IPS-18a (cell line): ENCODE measurements around the gene PRR23A.

Experiments
- H3K27ac ChIP-seq: one replicate; pipeline ENCODE4 v1.5.1; 2013; ENCODE audit warnings: low read length
- H3K27me3 ChIP-seq: one replicate; pipeline ENCODE4 v1.6.1; 2013; ENCODE audit warnings: mild to moderate bottlenecking, low read length; ENCODE audit not compliant: control insufficient read depth, insufficient read depth
- H3K36me3 ChIP-seq: one replicate; pipeline ENCODE4 v1.6.1; 2013; ENCODE audit warnings: low read depth, low read length; ENCODE audit not compliant: control insufficient read depth
- H3K4me1 ChIP-seq: one replicate; pipeline ENCODE4 v1.6.1; 2013; ENCODE audit warnings: low read depth, low read length; ENCODE audit not compliant: control insufficient read depth
- H3K4me3 ChIP-seq: one replicate; pipeline ENCODE4 v1.5.1; 2013; ENCODE audit warnings: low read length
- H3K9ac ChIP-seq: one replicate; pipeline ENCODE4 v1.6.1; 2013; ENCODE audit warnings: mild to moderate bottlenecking, low read length, moderate library complexity
- H3K9me3 ChIP-seq: one replicate; pipeline ENCODE4 v1.6.1; 2013; ENCODE audit warnings: low read depth, low read length; ENCODE audit not compliant: control insufficient read depth

PRR23A gene

DNA sequence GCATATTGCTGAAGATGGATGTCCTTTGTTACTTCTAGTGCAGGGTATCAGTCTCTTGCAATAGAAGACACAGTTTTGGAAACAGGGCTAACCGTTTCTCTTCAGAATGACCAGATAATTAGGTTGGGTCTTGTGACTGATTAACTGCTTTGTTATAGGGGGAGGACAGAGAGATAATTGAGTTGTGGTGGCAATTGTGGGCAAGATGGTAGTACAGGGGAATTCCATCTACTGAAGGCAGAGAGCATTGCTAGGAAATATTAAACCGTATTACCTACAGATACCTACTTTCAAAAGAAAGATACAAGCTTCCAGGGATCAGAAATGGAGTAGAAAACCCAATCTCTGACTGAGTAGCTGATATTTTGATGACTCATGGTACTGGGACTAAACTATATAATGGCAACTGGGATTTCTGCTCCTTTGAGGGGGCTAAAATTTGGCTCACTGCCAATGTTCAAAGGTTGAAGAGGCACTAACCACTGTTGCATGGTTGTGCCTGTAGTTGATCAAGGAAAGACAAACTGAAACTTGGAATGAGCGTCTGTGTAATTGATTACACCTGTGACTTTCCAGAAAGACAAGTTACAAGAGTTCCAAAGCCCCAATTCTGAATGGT, 10.5 kb upstream of the PRR23A start:
- no peak overlapping the region for H3K9ac ChIP-seq
- no peaks in the 10 kb centered on the region for H3K4me1 ChIP-seq
- H3K4me3 ChIP-seq = no peak overlapping the region
- no peaks in the 10 kb centered on the region for H3K9me3 ChIP-seq
- H3K27ac ChIP-seq = no peak overlapping the region
- no peaks in the 10 kb centered on the region for H3K36me3 ChIP-seq
- H3K27me3 ChIP-seq = no peaks in the 10 kb centered on the region

DNA sequence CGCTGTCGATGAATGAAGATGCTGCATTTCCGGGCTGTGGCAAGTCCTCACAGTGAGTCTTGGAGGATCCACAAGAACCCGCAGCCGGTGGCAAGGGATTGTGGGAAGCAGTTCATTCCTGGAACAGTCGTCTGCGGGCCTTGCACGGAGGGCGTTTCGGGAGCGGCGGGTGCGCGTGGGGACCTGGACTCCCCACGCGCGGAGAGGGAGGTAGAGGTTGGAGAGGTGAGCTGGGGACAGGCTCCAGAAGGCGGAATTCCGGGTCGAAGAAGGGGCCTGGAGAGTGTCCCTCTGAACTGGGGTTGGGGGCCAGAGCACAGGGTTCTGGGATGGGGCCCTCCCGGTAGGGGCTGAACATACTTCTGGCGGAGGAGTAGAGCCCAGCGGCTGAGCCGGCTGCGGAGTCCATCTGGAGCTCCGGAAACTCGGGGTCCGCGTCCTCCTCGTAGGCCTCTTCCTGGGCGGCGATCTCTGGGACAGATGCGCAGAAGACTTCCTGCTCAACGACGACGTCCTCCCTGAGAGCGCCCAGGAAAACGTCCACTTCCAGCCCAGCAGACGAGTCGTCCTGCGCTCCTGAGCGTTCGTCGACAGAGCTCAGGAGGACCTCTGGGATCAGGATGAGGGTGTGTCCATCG, 593 bp downstream of the PRR23A start:
- Histone ChIP-seq H3K36me3 (no peaks in the 10 kb centered on the region), H3K4me1 (no peaks in the 10 kb centered on the region), H3K9me3 (no peaks in the 10 kb centered on the region), H3K27ac (no peak overlapping the region), H3K27me3 (no peaks in the 10 kb centered on the region), H3K4me3 (no peak overlapping the region), H3K9ac (no peak overlapping the region)

DNA sequence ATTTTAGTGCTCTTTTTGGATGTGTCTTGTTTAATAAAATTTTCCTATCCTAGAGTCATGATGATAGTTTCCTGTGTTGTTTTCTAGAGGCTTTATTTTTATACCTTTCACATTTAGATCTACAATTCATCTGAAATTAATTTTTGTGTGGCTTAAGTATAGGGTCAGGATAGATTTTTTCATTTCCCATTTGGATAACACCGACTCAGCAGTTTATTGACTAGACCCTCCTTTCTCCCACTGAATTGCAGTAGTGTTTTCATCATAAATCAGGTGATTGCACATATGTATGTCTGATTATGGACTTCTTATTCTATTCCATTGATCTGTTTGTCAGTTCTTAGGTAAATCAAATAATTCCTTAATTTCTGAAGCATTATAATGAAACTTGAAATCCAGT, 10.4 kb downstream of the PRR23A start:
- H3K9ac ChIP-seq = no peak overlapping the region
- no peaks in the 10 kb centered on the region for H3K4me1 ChIP-seq
- H3K4me3 ChIP-seq = no peak overlapping the region
- no peaks in the 10 kb centered on the region for H3K9me3 ChIP-seq
- no peak overlapping the region for H3K27ac ChIP-seq
- no peaks in the 10 kb centered on the region for H3K36me3 ChIP-seq
- no peaks in the 10 kb centered on the region for H3K27me3 ChIP-seq

DNA sequence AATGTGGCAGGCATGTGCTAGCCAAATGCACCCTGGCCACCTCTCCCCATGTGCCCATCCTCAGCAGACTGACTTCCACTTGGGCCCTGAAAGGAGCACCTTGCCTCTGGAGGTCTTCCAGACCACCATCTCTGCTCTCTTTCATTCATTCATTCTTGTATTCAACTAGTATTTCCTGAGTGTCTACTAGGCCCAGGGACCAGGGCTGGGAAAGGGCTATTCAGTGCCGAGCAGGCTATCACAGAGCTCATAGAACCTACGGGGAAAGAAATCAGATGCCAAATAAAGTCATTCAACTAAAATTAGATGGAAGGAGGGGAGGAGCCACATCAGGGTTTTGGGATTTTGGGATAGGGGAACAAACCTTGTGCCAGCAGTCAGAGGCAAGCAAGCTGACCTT, 18.9 kb downstream of the PRR23A start:
- Histone ChIP-seq H3K36me3 (no peaks in the 10 kb centered on the region), H3K27ac (no peak overlapping the region), H3K4me3 (no peak overlapping the region), H3K9ac (no peak overlapping the region), H3K9me3 (no peaks in the 10 kb centered on the region), H3K27me3 (no peaks in the 10 kb centered on the region), H3K4me1 (no peaks in the 10 kb centered on the region)

DNA sequence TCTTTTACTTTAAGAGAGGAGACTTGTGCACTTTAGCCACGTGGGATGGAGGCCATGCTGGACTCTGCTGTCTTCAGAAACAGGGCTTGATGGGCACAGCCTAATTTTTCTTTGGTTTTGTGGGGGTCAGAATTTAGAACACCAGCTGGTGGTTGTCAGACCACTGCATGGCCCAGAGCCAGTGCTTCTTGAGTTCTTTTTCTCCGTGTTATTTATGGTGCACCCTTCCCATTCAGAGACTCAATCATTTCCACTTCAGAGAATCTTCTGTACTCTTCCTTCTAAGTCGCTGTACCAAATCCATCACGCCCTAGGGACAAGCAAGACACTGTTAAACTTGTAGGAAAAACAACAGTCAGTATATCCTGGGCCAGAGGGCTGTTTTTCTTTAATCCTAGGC, 20.1 kb downstream of the PRR23A start:
- Histone ChIP-seq H3K9me3 (no peaks in the 10 kb centered on the region), H3K27me3 (no peaks in the 10 kb centered on the region), H3K9ac (no peak overlapping the region), H3K27ac (no peak overlapping the region), H3K4me3 (no peak overlapping the region), H3K4me1 (no peaks in the 10 kb centered on the region), H3K36me3 (no peaks in the 10 kb centered on the region)

DNA sequence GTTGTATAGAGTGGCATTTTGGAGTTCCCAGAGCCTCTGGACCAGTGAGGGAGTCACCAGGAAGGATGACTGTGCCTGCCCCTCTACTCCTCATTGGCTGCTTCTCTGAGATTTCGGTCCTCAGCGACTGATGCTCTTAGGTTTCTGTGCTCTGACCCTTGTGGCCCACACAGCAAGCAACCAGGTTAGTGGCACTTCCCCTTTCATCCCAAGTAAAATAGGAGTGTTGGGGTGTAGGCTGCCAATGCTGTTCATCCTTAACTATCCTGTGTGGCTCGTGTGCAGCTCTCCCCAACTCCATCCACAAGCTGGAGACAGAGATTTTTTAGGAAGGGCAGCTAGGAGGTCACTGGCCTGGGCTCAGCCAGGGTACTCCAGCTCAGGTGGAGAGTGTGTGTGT, 21.3 kb downstream of the PRR23A start:
- Histone ChIP-seq H3K27ac (no peak overlapping the region), H3K9ac (no peak overlapping the region), H3K36me3 (no peaks in the 10 kb centered on the region), H3K27me3 (no peaks in the 10 kb centered on the region), H3K4me1 (no peaks in the 10 kb centered on the region), H3K4me3 (no peak overlapping the region), H3K9me3 (no peaks in the 10 kb centered on the region)

DNA sequence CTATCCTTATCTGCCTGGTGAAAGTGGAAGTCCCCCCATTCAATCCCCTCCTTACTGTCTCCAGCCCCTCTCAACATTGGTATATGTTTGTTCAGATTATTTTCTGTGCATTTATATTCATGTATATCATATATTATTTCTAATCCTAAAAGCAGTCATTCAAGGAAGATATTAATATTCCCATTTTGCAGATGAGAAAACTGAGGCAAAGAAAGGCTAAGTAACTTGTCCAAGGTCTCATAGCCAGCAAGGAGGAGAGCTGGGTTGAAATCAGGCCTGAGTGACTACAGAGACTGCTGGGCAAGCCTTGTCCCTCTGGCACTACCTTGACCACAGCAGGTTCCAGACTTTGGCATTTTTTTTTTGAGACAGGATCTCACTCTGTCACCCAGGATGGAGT, 30.0 kb downstream of the PRR23A start:
- no peaks in the 10 kb centered on the region for H3K36me3 ChIP-seq
- H3K4me3 ChIP-seq = no peak overlapping the region
- H3K27me3 ChIP-seq = no peaks in the 10 kb centered on the region
- no peaks in the 10 kb centered on the region for H3K4me1 ChIP-seq
- no peak overlapping the region for H3K9ac ChIP-seq
- H3K27ac ChIP-seq = no peak overlapping the region
- H3K9me3 ChIP-seq = no peaks in the 10 kb centered on the region

DNA sequence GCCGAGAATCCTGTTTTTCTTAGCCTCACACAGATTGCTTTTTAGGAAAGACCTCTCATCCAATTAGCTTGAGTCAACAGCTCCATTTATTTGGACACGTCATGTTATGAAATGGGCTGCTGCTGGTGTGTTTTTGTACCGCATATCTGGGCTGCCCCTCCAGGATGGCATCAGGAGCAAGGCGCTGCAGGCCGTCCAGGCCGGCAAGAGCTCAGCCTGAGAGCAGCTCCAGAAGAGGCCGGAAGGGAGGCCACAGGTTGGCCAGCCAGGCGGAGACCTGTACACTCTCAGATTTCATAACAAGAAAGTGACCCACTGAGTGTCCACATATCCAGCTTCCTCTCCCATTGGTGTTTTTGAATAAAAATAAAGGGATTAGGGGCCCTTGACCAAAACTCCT, 30.7 kb downstream of the PRR23A start:
- Histone ChIP-seq H3K9ac (no peak overlapping the region), H3K4me3 (no peak overlapping the region), H3K27me3 (no peaks in the 10 kb centered on the region), H3K27ac (no peak overlapping the region), H3K36me3 (no peaks in the 10 kb centered on the region), H3K4me1 (no peaks in the 10 kb centered on the region), H3K9me3 (no peaks in the 10 kb centered on the region)

DNA sequence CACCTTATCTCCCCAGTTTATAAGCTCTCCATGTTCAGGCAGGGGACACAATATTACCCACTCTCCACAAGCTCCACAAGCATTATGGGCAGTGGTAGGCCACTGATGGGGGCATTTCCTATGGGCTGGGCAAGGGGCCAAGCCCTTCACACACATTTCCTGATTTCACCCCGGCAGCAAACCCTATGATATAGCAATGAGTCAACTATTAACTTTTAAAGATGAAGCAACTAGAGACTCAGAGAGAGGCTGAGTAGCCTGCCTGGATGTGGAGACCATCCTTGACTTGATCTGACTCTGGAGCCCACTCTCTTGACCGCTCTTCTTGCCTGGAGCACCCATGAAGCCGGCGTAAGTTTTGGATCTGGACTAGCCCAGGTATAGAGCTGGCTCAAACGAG, 31.6 kb downstream of the PRR23A start:
- H3K4me3 ChIP-seq = no peak overlapping the region
- no peaks in the 10 kb centered on the region for H3K27me3 ChIP-seq
- H3K36me3 ChIP-seq = no peaks in the 10 kb centered on the region

DNA sequence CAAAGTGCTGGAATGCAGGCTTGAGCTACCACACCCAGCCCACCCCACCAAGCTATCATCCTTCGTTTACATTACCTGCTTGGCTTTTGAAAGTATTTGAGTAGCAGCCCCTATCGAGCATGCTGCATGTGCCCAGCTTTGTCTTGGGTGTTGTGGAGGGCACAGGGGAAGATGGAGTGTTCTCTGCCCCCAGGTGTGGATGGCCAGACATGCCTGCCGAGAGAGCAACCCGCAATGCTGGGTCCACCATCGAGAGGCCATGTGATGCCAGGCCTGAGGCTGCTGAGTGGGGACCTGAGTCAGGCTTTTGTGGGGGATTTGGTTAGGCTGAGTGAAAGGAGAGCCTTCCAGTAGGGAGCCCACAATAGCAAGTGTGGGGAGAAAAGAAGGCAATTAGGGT, 33.1 kb downstream of the PRR23A start:
- Histone ChIP-seq H3K27ac (no peak overlapping the region), H3K9ac (no peak overlapping the region), H3K4me3 (no peak overlapping the region), H3K9me3 (no peaks in the 10 kb centered on the region), H3K36me3 (no peaks in the 10 kb centered on the region), H3K27me3 (no peaks in the 10 kb centered on the region), H3K4me1 (no peaks in the 10 kb centered on the region)

More for the DNA sequence above, 31.6 kb downstream of the PRR23A start:
- Histone ChIP-seq H3K27ac (no peak overlapping the region), H3K9me3 (no peaks in the 10 kb centered on the region), H3K9ac (no peak overlapping the region), H3K4me1 (no peaks in the 10 kb centered on the region)

DNA sequence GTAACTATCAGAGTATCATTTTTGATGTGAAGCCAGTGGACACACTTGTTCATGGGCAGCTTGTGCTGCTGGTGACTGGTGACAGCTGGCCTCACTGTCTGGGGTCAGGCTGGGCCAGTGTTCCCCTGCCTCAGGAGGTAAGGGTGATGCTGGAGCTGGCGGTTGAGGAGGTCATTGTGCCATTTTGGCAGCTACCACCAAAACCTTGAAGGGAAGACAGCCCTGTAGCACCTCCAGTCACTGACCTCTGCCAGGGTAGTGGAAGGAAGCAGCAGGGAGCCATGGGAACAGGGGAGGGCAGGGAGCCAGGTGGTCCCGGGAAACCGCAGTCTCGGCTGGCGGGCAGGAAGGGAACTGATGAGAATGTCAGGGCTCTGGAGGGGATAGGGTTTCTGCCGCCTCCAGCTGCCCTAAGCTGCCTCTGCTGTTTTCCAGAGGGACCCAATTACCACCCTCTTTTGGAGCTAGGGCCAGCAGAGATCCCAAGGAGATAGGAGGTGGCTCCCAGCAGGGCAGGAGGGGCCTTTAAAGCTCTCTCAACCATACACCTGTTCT, 34.2 kb downstream of the PRR23A start:
- Histone ChIP-seq H3K27me3 (no peaks in the 10 kb centered on the region), H3K36me3 (no peaks in the 10 kb centered on the region), H3K27ac (no peak overlapping the region), H3K9me3 (no peaks in the 10 kb centered on the region), H3K9ac (no peak overlapping the region), H3K4me3 (no peak overlapping the region), H3K4me1 (no peaks in the 10 kb centered on the region)

DNA sequence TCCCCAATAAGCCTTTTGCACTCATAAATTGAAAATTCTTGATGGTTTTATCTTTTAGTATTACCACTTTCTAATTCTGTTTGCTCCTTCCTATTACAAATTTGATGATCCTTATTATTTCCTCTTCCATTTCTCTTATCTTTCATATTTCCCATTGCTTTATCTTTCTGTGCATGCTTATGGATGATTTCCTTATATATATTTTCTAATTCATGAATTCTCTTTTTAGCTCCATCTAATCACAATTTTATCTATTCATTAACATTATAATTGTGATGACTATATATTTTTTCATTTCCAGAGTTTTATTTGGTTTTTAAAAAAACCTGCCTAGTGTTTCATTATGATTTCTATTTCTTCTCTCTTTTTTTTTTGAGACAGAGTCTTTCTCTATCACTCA, 41.1 kb downstream of the PRR23A start:
- Histone ChIP-seq H3K9me3 (peaks cover 5% of the 10 kb centered on the region), H3K9ac (no peak overlapping the region), H3K27ac (no peak overlapping the region), H3K27me3 (no peaks in the 10 kb centered on the region), H3K4me1 (no peaks in the 10 kb centered on the region), H3K4me3 (no peak overlapping the region), H3K36me3 (no peaks in the 10 kb centered on the region)
